ENCODE measurements around the gene PURA. TPM values are rescaled to one million over a fixed set of nuclear protein-coding genes. Genes with fewer than 3 reads are reported as not detected.
"Not testable (repeated sequence)": the region's sequence is repeated elsewhere in the genome, so short reads cannot be mapped to it uniquely, and the experiment has no call there.

Gene PURA
- total RNA-seq, 4 donors from 2014 or later = 37.4 to 60.5 (median 44.7) TPM

DNA sequence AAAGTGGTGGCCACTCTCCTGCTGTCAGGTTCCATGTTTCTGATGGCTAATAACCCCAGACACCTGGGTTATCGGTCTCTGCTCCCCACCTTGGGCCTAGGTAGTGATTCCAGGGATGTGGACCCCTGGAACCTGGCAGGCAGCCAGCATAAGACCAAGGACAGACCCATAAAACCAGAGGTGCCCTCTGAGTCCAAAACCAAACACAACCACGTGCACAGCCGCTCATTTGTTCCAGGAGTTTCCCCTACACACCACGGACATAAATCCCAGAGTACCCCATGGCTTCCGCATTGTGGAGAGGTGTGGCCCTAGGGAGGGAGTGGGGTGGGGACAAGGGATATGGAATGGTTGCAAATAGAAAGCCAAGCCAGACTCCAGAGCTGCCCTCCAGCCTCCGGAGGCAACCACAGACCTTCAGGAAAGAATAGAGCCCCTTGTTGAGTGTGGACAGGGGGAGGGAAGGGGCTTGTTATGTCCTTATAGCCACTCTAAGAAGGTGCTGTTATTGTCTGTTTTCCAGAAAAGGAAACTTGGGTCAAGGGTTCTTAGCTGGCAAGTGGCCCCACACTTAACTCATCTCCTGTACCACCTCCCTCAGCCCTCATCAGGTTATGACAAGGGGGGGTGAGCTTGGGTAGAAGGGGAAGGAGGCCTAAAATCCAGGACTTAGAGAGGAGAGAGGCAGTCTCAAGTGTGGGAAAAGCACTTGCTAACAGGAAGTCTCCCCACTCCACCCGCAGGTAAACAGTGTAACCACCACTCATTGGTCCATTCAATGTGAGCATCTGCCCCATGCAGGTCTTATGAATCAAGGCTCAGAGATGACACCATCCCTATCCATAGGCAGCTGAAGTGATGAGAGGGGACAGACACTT lies 37.5 kb downstream of the PURA start:
- Histone ChIP-seq H3K4me1 (peaks cover under 1 to 1% of the 10 kb centered on the region in 2 donors), H3K36me3 (no peaks in the 10 kb centered on the region), H3K27ac (no peak overlapping the region), H3K4me3 (replicated peaks in 1 of 3) (no peak overlapping the region), H3K9me3 (no peaks in the 10 kb centered on the region), H3K27me3 (no peaks in the 10 kb centered on the region)
- TF ChIP-seq POLR2A (IDR thresholded peaks at IDR 0.05) = no peak
- TF ChIP-seq, protein P1, sequence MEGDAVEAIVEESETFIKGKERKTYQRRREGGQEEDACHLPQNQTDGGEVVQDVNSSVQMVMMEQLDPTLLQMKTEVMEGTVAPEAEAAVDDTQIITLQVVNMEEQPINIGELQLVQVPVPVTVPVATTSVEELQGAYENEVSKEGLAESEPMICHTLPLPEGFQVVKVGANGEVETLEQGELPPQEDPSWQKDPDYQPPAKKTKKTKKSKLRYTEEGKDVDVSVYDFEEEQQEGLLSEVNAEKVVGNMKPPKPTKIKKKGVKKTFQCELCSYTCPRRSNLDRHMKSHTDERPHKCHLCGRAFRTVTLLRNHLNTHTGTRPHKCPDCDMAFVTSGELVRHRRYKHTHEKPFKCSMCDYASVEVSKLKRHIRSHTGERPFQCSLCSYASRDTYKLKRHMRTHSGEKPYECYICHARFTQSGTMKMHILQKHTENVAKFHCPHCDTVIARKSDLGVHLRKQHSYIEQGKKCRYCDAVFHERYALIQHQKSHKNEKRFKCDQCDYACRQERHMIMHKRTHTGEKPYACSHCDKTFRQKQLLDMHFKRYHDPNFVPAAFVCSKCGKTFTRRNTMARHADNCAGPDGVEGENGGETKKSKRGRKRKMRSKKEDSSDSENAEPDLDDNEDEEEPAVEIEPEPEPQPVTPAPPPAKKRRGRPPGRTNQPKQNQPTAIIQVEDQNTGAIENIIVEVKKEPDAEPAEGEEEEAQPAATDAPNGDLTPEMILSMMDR (IDR thresholded peaks at IDR 0.05) = no peak
- WGBS, 2 donors = 79 to 80% methylated on average over 7 of the region's 7 CpGs
- DNase-seq = no peak
- intact Hi-C loops (cut with DNase I) = no loop called here

DNA sequence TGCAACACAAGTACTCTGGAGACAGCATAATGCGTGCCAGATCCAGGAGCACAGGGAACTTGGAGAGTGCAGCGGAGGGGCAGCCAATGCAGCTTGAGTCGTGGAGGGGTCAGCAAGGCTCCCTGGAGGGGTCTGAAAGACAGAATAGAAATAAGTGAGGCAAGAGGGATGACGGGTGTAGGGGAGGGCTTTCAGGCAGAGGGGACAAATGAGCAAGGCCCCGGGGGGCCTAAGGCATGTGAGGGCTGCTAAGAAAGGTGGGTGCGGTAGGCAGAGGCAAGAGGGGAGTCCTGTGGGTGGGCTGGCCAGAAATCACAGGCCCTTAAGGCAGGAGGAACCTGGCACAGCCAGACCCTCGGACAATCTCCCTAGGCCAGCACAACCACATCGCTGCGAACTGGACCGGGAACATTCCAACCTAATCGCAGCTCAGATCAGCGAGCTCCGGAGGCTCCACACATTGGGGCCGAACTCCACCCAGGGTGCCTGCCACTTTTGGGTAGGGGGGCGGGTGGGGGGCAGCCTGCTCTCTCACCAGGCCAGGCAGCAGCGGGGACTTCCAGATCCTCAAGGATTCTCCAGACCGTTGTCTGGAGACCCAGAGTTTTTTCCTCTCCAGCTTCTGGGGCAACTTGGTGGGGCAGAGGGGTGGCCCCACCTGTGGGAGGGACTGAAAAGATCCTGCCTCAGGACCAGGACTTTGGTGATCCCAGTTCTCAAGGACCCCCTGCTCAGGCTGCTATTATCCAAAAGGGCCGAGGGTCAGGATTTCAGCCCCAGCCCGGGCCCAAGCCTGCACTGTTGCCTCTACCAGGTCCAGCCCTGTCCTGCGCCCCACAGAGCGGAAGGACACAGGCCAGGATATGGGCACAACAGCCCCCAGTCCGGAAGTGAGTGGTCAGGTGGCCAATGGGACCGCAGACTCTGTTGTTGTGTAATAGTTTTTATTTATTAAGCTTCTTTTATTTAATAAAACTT lies 38.4 kb downstream of the PURA start:
- H3K4me1 ChIP-seq = peaks cover under 1 to 7% of the 10 kb centered on the region in 2 donors
- H3K36me3 ChIP-seq = no peaks in the 10 kb centered on the region
- H3K27ac ChIP-seq = no peak overlapping the region
- intact Hi-C loops (cut with DNase I) = no loop called here
- H3K27me3 ChIP-seq = no peaks in the 10 kb centered on the region
- H3K9me3 ChIP-seq = no peaks in the 10 kb centered on the region
- DNase-seq = no peak
- H3K4me3 ChIP-seq (replicated peaks in 1 of 3) = no peak overlapping the region
- 55 to 68% methylated on average over 17 to 22 of the region's 23 CpGs for WGBS, 2 donors
- TF ChIP-seq, protein P1 (IDR thresholded peaks at IDR 0.05) = no peak
- TF ChIP-seq POLR2A (IDR thresholded peaks at IDR 0.05) = no peak

DNA sequence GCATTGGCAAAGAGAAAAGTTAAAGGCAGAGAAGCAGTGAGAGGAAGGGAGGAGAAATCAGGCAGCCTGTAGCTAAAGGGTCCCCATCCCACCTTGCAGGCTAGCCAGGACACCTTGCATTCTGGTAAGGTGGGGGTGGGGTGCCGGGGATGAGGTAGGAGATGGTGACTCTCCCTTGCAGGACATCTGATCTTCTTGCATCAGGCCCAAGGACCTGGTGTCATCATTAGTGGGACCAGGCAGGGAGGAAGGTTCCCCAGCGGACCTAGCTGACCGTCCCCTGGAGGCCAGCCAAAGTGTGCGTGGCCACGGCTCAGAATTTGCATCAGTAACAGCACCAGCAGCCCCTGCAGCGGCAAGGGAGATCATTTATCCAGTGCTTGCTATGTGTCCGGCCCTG lies 39.3 kb downstream of the PURA start:
- Histone ChIP-seq H3K4me1 (peaks cover 3 to 10% of the 10 kb centered on the region in 2 donors), H3K27me3 (no peaks in the 10 kb centered on the region), H3K4me3 (replicated peaks in 1 of 3) (no peak overlapping the region), H3K9me3 (no peaks in the 10 kb centered on the region), H3K36me3 (no peaks in the 10 kb centered on the region), H3K27ac (no peak overlapping the region)
- no peak for TF ChIP-seq POLR2A (IDR thresholded peaks at IDR 0.05)
- TF ChIP-seq, protein P1 (IDR thresholded peaks at IDR 0.05) = no peak
- no peak for DNase-seq
- WGBS, 2 donors = 50 to 68% methylated on average over 5 to 7 of the region's 7 CpGs
- intact Hi-C loops (cut with DNase I) = no loop called here

DNA sequence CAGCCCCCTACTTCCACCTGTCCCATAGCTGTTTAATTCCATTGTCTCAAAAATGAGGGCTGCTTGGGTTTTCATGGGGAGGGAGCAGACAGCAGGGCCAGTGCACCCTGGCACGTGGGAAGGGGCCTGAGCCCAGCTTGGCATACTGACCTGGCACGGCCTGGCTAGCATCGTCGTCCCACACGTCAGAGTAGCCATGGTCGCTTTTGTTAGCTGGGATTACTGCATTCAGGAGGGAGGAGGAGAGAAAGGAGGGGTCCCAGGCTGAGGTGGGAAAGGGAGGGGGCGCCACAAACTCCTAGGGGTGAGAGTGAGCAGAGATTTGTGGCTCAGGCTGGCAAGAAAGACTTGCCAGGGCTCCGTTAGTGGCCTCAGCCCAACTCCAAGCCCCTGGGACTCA lies 40.0 kb downstream of the PURA start:
- TF ChIP-seq, protein P1 (IDR thresholded peaks at IDR 0.05) = no peak
- TF ChIP-seq POLR2A (IDR thresholded peaks at IDR 0.05) = no peak
- no peaks in the 10 kb centered on the region for H3K9me3 ChIP-seq
- no peaks in the 10 kb centered on the region for H3K36me3 ChIP-seq
- 73 to 95% methylated on average over 5 to 8 of the region's 8 CpGs for WGBS, 2 donors
- H3K27ac ChIP-seq = no peak overlapping the region
- no peak for DNase-seq
- H3K4me1 ChIP-seq = peaks cover 3 to 10% of the 10 kb centered on the region in 2 donors
- no peak overlapping the region for H3K4me3 ChIP-seq (replicated peaks in 1 of 3)
- intact Hi-C loops (cut with DNase I) = no loop called here
- no peaks in the 10 kb centered on the region for H3K27me3 ChIP-seq

DNA sequence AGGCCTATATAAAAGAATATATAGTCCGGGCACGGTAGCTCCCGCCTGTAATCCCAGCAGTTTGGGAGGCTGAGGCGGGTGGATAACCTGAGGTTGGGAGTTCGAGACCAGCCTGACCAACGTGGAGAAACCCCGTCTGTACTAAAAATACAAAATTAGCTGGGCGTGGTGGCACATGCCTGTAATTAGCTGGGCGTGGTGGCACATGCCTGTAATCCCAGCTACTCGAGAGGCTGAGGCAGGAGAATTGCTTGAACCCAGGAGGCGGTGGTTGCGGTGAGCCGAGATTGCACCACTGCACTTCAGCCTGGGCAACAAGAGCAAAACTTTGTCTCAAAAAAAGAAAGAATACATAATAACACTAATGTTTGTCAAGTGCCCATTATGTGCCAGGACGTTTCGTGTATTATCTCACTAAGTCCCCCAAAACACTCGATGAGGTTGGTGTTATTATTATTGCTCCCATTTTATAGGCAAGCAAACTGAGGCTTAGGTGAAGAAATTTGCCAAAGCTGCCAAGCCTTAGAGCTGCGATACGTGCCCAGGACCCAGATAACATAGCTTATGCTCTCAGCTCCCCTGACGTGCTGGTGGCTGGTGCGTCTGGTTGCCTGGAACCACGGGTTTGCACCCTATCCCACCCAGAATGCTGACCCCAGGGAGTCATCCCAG lies 40.9 kb downstream of the PURA start:
- H3K4me3 ChIP-seq (replicated peaks in 1 of 3); H3K27ac ChIP-seq; H3K36me3 ChIP-seq; H3K9me3 ChIP-seq; H3K27me3 ChIP-seq; DNase-seq: not testable (repeated sequence)
- intact Hi-C loops (cut with DNase I) = loop anchor here (5.0 kb wide), 1 partner anchor 83 kb away; no protein-coding TSS in a partner anchor
- 92 to 93% methylated on average over 21 of the region's 21 CpGs for WGBS, 2 donors
- H3K4me1 ChIP-seq = peaks cover 3 to 10% of the 10 kb centered on the region in 2 donors

Data from thyroid gland (tissue), 4 donors.